NCI-H345 treated with DMSO at 0.1 percent for 48 hours (cell line): ENCODE measurements around the gene GRHL1.

Experiments
- DNase-seq: peaks from one replicate; lab custom pipeline; 2025; ENCODE audit not compliant: unreplicated experiment; lab: John Stamatoyannopoulos, UW

The GRHL1 gene

DNA sequence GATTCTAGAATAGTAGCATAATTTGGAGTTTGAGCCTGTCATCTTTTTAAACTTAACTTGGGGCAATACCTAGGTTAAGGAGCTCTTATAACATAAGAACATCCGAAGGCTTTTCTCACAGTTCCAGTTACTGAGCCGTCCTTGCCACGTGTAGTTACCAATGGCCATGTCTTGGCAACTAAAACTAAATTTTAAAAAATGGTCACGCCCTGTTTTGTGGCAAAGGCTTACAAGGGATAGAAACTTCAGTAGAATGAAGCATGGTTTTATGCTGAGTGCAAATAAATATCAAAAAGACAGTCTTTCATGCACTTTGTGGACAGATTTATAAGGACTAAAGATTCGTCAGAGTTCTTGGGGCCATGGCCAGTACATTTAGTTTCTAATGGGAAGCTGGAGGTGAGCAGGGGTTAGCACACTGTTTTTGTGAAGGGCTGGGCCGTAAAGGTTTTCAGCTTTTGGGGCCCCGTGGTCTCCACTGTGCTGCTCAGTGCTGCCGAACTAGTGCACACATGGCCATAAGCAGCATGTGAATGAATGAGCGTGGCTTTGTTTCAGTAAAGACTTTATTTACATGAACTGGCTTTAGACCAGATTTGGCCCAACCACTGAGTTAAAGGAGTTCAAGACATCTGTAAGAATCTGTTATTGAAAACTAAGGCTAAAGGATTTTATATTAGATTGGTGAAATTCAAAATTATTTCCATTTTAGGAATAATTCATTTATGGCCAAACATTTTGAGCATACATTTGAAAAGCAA lies 41.1 kb downstream of the GRHL1 start:
- no peak for DNase-seq

DNA sequence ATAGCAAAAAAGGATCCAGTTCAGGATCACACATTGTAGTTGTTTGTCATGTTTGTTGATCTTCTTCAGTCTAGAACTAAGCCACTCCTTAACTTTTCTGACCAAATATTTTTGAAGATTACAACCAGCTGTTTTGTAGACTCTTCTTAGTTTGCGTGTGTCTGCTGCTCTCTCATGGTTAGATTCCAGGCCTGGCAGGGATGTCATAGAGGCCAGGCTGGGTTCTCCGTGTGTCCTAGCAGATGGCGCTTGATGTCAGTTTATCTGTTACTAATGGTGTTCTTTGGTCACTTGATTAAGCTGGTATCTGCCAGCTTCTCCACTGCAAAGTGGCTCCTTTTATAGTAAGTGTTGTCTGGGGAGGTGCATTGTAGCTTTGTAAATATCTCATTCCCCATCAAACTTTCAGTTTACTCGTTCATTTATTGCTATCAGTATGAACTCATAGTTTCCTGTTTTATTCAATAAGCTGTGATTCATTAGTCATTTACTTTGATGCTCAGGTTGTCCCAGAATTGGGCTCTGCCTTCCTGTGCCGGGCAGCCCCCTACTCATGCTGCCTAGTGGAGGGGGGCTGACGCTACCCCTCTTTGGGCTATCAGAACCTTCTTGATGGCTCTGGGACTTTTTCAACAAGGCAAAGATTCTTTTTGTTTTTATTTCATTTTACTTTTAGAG lies 42.1 kb downstream of the GRHL1 start:
- no peak for DNase-seq

DNA sequence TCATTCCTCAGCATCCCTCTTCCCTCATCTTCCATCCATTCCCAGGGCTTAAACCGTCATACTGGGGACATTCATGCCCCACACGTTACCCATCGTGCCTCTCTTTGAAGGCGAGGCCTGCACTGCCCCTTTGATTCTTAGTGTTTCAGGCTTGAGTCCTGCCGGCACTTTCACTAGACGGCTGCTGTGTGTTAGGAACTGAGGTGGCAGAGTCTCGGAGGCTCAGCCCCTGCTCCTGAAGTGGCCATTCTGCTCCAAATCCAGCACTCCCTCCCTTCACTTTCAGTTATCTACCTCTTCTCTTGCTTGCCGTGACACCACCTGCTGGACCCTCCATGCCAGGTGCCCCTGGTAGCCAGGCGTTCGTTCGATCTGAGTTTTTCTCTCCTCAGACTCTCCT lies 43.0 kb downstream of the GRHL1 start:
- no peak for DNase-seq

DNA sequence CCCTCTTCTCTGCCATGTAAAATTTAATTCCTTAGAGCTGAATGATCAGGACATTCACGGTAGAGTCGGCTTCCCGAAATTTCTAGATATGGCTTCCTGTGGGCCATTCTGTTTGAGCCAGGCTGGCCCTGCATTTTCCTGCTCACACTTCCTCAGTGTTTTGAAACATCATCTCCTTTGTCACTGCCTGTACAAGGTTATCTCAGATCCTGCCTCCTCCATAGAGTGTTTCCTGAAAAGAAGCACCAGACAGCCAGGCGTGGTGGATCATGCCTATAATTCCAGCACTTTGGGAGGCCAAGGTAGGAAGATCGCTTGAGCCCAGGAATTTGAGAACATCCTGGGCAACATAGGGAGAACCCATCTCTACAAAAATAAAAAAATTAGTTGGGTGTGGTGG lies 43.6 kb downstream of the GRHL1 start:
- DNase-seq: no peak

DNA sequence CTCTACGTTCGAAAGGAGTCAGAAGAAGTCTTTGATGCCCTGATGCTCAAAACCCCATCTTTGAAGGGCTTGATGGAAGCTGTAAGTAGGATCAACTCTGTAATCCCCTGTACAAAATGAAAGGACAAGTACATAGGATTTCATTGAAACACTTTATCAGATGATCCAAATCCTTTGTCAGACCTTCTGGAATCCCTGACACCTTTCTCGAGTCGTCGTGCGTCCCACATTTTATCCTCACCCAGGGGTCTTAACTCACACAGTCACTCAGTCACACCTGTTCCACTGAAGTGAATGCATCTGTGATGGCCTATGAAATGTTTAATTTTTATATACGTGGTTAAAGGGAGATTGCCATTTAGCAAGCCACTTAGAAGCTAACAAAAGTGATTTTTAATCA lies 44.8 kb downstream of the GRHL1 start:
- DNase-seq: no peak

DNA sequence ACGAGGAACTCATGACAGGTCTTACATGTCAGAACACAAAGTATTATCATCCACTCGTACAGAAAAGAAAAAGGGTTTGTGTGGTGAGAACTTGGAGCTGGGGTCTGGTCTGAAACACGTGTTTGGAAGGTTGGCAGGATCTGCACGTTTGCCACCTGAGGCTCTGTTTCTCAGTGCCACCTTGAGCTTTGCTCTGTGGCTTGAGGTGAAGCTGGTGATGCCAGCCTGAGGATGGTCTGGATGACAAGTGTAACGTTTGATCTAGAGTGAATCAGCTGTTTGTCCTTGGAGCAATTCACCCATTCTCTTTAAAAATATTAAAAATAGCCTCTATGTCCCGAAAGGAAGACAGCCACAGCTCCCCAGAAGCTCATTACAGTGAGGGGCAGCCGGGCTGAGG lies 46.4 kb downstream of the GRHL1 start:
- no peak for DNase-seq

DNA sequence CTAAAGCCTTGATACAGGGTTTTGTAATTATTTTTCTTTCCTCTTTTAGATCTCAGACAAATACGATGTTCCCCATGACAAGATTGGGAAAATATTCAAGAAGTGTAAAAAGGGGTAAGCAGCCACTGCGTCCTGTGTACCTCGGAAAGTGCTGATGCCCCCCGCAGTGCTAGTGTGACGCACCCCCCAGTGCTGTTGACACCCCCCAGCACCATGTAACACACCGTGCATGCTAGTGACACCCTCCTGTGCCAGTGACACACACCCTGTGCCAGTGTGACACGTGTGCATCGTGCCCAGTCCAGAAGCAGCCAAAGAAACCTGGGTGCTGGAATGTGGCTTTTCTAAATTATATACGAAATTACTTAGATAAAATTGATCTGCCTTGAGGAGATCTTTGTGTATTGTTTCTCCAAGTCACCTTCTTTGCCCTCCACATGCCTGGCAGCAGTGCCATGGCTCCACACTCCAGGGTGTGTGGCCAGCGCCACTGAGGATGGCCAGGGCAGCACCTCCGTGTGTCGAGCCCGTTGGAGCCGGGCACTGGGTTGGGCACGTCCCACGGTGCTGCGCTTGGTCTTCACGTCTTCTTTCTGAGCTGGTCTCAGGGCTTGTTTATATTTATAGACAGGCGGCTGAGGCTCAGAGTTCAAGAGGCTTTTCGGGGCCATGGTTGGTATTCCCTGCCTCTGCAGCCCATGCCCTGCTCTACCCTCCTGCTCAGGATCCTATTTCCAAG lies 47.6 kb downstream of the GRHL1 start:
- no peak for DNase-seq

DNA sequence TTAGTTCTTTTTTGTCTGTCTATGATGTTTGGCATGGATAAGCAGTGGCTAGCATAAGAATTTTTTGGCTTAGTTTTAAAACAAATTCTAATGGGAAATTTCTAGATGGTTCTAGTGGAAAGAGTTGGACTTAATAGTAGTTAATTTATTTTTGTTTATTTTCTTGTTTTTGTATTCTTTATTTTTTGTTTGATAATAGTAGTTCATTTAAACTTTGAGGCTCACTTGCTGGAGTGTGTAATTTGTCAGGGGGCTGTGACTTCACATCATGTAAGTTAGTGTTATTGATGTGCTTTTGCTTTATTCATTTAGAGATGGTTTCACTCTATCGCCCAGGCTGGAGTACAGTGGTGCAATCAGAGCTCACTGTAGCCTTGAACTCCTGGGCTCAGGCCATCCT lies 48.2 kb downstream of the GRHL1 start:
- no peak for DNase-seq

DNA sequence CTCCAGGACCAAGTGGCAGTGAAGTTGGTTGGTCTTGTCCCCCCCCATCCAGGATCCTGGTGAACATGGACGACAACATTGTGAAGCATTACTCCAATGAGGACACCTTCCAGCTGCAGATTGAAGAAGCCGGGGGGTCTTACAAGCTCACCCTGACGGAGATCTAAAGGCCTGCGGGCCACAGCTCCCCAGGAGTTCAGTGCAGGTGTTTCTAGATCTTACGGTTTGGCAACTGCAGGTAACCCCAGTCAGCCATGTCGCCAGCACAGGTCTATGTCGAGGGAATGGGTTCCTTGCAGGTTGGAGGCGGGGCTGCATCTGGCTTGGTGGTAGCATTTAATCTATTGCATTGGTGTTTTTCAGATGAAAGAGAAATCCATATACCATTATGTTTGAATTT lies 49.0 kb downstream of the GRHL1 start:
- no peak for DNase-seq

DNA sequence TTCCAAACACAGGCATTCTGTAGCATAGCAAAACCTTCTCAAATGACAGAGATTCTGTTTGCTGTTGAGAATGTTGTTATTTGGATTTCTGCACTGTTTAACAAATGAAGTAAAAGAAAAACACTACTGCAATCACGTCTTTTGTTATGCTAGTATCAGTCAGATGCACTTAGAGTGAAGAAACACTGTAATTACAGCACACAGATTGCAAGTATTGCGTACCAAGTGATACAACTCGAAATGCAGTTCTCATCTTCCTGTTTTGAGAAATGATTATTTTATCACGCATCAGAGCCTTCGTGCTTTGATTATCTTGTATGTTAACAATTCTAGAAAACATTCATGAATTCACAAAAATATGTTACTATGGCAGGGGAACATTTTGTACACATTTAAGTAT lies 50.1 kb downstream of the GRHL1 start:
- no peak for DNase-seq

DNA sequence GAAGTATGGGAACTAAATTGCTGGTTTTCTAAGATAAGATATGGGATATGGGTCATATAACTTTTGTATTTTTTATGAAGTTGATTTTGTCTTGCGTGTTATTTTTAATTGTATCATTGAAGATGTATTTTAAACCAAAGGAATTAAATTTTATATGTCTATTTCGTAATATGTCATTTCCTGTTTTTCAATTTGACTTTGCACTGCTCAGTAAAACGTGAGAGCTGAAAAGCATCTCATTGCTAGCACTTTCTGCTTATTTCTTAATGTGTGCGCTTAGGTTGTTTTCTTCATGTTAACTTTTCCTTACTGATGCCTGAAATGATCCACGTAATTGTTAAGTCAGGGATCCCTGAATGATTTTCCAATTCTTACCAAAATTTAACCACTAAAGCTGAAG lies 50.6 kb downstream of the GRHL1 start:
- no peak for DNase-seq

DNA sequence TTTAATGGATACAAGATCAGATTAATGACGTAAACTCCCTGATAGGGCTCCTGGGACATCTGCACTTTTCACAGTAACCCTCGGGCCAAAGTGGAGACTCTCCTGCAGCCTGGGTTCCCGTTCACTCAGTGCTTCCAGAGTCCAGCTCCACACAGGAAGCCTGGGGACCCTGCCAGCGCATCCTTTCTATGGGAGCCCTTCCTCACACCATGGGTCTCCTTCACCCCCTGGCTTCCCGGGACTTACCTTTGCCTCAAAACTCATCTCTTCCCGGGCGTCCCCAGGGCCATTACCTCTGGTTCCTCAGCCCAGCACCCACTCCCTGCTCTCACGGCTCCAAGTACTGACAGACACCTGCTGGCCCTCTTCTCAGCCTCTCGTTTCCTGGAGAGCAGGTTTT lies 51.2 kb downstream of the GRHL1 start:
- no peak for DNase-seq

DNA sequence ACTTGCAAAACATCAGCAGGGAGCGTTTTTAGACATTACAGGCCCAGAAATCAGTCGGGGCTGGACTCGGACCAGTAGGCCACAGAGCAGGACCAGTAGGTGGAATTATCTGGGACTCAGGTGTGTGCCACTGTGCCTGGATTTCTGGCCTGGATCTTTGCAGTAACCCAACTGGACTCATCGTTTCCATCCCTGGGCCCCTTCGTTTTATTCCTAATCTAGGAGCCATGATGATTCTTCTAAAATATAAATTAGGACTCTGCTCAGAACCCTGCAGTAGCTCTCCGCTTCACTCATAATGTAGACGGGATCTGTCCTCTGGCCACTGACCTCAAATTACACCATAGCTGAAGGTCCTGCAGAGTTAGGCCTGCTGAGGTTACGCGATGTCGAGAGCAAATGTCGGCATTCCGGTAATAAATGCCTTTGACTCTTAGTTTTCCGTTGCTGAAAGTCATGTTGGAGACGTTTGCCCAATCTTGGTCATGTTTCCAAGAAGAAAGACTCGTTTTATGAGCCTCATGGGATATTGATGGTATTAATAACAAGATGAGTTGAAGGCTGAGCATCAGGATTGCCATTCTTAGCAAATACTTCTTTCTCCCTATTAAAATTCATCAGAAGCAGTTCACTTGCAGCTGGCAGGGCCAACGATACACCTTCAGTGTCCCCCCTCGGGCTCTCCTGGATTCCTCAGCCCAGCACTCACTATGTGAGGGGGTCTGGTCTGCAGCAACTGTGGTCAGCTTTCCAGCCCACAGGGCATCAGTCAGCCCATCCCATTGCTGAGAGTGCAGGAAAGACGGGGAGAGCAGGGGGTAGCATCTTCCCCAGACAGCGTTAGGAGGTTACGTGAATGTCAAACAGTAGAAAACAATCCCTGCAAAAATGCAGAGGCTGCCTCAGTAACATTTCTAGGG lies 52.0 kb downstream of the GRHL1 start:
- DNase-seq: no peak

DNA sequence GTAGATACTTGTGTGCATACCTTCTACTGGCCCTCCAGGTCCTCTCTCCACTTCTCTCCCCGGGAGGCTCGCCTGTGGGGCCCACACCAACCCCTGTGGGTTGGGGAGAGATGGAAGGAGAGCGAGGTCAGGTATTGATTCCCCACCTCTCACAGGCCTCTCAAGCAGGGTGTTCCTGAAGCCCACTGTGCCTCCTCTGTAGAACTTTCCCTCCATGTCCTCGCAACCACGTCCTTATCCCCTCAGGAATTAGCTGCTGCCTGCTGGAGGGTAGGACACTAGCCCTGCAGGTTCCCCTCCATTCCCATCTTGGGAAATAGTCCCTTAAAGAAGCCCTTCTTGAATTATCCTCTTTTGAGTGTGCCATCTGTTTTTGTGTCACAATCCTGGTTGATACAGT lies 52.9 kb downstream of the GRHL1 start:
- DNase-seq: no peak

DNA sequence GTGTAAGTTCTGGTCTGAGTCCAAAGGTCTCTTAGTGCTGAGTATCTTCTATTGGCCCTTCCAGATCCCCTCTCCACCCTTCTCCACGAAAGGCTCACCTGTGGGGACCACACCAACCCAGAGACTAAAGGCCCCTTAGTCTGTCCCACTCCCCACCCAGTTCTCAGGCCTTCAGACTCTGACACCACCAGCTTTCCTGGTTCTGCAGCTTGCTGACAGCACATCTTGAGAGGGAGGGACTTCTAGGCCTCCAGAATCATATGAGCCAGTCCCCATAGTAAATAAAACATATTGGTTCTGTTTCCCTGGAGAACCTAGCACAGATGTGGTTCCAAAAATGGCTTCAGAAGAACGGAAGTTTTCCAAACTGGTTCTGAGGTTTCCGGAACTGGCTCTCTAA lies 53.3 kb downstream of the GRHL1 start:
- DNase-seq: no peak

DNA sequence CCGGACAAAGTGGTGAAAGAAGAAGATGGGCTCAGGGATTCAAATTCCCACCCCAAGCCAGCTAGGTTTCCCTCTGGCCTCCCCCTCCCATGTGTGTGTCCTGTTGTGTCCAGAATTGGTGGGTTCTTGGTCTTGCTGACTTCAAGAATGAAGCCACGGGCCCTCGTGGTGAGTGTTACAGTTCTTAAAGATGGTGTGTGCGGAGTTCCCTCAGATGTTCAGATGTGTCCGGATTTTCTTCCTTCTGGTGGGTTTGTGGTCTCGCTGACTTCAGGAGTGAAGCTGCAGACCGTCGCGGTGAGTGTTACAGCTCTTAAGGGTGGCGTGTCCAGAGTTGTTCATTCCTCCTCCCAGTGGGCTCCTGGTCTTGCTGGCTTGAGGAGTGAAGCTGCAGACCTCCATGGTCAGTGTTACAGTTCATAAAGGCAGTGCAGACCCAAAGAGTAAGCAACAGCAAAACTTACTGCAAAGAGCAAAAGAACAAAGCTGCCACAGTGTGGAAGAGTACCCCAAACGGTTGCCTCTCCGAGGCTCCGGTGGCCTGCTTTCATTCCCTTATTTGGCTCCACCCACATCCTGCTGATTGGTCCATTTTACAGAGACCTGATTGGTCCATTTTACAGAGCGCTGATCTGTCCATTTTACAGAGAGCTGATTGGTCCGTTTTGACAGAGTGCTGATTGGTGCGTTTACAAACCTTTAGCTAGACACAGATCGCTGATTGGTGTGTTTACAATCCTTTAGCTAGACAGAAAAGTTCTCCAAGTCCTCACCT lies 54.2 kb downstream of the GRHL1 start:
- DNase-seq: no peak

DNA sequence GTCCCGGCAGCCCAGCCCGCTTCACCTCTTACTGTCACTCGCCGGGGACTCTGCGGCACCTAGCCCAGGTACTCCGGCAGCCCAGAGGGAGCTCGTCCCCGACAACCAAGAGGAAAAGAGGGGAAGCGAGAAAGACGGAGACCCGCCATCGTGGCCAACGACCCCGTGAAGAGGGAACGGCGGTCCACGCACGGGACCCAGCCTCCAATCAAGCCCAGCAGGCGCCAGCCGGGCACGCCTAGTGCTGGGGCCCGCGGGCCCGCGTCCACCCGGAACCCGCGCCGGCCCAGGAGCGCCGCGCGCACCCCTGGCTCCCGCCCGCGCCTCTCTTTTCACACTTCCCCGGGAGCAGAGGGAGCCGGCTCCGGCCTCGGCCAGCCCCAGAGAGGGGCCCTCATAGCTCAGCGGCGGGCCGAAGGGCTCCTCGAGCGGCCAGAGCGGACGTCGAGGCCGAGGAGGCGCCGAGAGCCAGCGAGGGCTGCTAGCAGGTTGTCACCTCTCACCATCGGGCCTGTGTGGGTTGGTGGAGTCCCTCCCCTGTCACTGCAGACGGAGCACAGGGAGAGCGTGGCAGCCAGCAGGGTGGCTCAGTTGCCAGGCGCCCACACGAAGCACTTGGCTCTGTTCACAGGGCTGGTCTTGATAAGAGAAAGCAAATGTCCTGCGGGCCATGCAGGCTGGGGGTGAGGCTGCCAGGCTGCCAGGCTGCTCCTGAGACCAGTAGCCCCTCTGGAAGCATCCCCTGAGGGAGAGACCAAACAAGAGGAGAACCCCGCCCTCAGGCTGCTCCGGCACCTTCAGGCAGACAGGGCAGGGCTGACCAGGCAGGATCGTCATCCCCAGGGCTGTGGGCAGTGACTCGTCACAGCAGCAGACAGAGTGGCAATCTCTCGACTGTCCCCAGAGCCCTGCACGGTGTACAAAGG lies 55.0 kb downstream of the GRHL1 start:
- DNase-seq: peak; percentile 8

DNA sequence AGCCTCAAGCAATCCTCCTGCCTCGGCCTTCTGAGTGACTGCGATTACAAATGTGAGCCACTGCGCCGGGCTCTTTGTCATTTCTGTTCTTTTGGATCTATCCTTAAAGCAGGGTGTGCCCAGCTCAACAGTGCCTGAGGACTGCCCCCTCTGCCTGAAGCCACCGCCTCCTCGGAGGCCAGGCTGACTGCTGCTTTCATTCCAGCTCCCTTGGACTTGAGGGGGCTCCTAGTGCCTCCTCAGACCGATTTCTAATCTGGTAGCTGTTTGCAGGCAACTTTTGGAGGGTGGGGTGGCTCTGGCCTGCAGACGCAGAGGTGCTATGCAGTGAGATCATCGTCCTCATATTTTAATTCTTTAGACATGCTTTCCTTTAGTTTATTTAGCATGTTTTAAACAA lies 55.9 kb downstream of the GRHL1 start:
- no peak for DNase-seq
